IPS-20b (cell line): ENCODE results near the gene OR4C15.

Experiments used
- H3K27ac ChIP-seq: one replicate; pipeline ENCODE4 v1.5.1; 2013; ENCODE audit warnings: low read length
- H3K27me3 ChIP-seq: 2 replicates; pipeline ENCODE4 v1.6.1; 2013; ENCODE audit warnings: mild to moderate bottlenecking, low read length, inconsistent platforms; ENCODE audit not compliant: insufficient read depth
- H3K36me3 ChIP-seq: 2 replicates; pipeline ENCODE4 v1.6.1; 2013; ENCODE audit warnings: low read depth, mild to moderate bottlenecking, inconsistent platforms, low read length, moderate library complexity; ENCODE audit not compliant: insufficient read depth
- H3K4me1 ChIP-seq: 2 replicates; pipeline ENCODE4 v1.6.1; 2013; ENCODE audit warnings: mild to moderate bottlenecking, control low read depth, inconsistent platforms, low read length, moderate library complexity; ENCODE audit not compliant: insufficient read depth
- H3K4me3 ChIP-seq: 2 replicates; pipeline ENCODE4 v1.5.1; 2013; ENCODE audit warnings: mild to moderate bottlenecking, low read length, inconsistent platforms
- H3K9ac ChIP-seq: 2 replicates; pipeline ENCODE4 v1.6.1; 2013; ENCODE audit warnings: low read depth, mild to moderate bottlenecking, inconsistent platforms, low read length, moderate library complexity
- H3K9me3 ChIP-seq: 2 replicates; pipeline ENCODE4 v1.6.1; 2013; ENCODE audit warnings: mild to moderate bottlenecking, low read depth, low read length, inconsistent platforms; ENCODE audit not compliant: insufficient read depth

Gene OR4C15

DNA sequence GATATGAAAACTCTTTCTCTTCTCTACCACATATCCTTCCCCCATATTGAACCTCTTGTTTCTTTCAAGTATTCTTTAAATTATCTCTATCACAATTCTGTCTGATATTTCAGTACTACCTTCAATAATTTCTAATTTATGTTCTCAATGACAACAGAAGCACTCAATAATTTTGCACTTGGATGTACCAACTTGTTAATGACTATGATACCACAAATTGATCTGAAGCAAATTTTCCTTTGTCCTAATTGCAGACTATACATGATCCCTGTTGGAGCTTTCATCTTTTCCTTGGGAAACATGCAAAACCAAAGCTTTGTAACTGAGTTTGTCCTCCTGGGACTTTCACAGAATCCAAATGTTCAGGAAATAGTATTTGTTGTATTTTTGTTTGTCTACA is at the start of gene OR4C15:
Gene OR4C15, plus strand, starts transcription at position 301 of the 400 bp plus-strand sequence. Its CDS starts 0 bp downstream, at position 301.
- Histone ChIP-seq H3K4me3 (no peak within 1 kb of the TSS), H3K27ac (no peak within 1 kb of the TSS), H3K36me3 (no peaks in the 10 kb centered on the region), H3K9ac (no peak within 1 kb of the TSS), H3K9me3 (peaks cover 89% of the 10 kb centered on the region), H3K4me1 (no peaks in the 10 kb centered on the region), H3K27me3 (no peaks in the 10 kb centered on the region)

DNA sequence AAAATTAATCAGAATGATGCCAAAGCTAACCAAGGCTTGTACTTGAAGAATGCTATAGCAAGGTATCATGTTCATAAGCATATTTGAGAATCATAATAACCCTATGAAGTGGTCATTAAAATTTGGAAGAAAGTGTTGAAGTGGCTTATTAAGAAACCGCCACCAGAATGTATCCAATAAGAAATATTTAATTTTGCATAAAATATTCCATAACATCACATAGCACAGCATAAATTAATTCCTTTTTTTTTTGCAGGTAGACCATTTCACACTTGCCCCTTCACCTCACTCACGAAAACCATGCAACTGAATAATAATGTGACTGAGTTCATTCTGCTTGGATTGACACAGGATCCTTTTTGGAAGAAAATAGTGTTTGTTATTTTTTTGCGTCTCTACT is 17.6 kb downstream of the OR4C15 start, which contains the start of gene OR4C16:
Gene OR4C16, plus strand, starts transcription at position 301 of the 400 bp plus-strand sequence. Its CDS starts 0 bp downstream, at position 301.
- Histone ChIP-seq H3K4me1 (no peaks in the 10 kb centered on the region), H3K27ac (no peak within 1 kb of the TSS)

DNA sequence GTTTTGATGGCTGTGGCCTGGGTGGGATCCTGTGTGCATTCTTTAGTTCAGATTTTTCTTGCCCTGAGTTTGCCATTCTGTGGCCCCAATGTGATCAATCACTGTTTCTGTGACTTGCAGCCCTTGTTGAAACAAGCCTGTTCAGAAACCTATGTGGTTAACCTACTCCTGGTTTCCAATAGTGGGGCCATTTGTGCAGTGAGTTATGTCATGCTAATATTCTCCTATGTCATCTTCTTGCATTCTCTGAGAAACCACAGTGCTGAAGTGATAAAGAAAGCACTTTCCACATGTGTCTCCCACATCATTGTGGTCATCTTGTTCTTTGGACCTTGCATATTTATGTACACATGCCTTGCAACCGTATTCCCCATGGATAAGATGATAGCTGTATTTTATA is 18.3 kb downstream of the OR4C15 start:
- no peaks in the 10 kb centered on the region for H3K36me3 ChIP-seq
- no peak overlapping the region for H3K4me3 ChIP-seq
- H3K4me1 ChIP-seq = no peaks in the 10 kb centered on the region
- no peaks in the 10 kb centered on the region for H3K27me3 ChIP-seq
- no peak overlapping the region for H3K9ac ChIP-seq
- no peak overlapping the region for H3K27ac ChIP-seq
- H3K9me3 ChIP-seq = peaks cover 93% of the 10 kb centered on the region

More for the DNA sequence above, 17.6 kb downstream of the OR4C15 start, which contains the start of gene OR4C16:
- Histone ChIP-seq H3K27me3 (no peaks in the 10 kb centered on the region), H3K36me3 (no peaks in the 10 kb centered on the region), H3K9me3 (peaks cover 86% of the 10 kb centered on the region), H3K4me3 (no peak within 1 kb of the TSS), H3K9ac (no peak within 1 kb of the TSS)
